Activated CD8-positive, alpha-beta memory T cell treated with anti-CD3 and anti-CD28 coated beads, Interleukin-2, amount 50 U/mL, for 48 hours (primary cell): Measurements from ENCODE around the gene NAV2.

Experiments
- DNase-seq: peaks from one replicate; pipeline ENCODE4 v3.0.0-alpha.2; 2020

NAV2 gene

GRCh38 chr11:19842505-19842904 is 129.9 kb downstream of the NAV2 start:
- DNase-seq, result no peak

- no peak for DNase-seq
These were observed 130.4 kb downstream of the NAV2 start for GRCh38 chr11:19843079-19843478.

GRCh38 chr11:19844012-19844411 is 131.4 kb downstream of the NAV2 start:
- no peak for DNase-seq

GRCh38 chr11:19844806-19845205 is 132.2 kb downstream of the NAV2 start:
- no peak for DNase-seq

GRCh38 chr11:19845626-19846025 is 133.0 kb downstream of the NAV2 start:
- no peak for DNase-seq

GRCh38 chr11:19846654-19847305 is 134.1 kb downstream of the NAV2 start:
- no peak for DNase-seq

- no peak for DNase-seq
These were observed 135.6 kb downstream of the NAV2 start for GRCh38 chr11:19848219-19848618.

GRCh38 chr11:19849107-19849789 is 136.6 kb downstream of the NAV2 start:
- no peak for DNase-seq

- no peak for DNase-seq
These were observed 137.4 kb downstream of the NAV2 start for GRCh38 chr11:19849947-19850593.

- no peak for DNase-seq
These were observed 139.7 kb downstream of the NAV2 start for GRCh38 chr11:19852288-19852687.

GRCh38 chr11:19853016-19853415 is 140.4 kb downstream of the NAV2 start:
- no peak for DNase-seq

- DNase-seq, result no peak
These were observed 141.3 kb downstream of the NAV2 start for GRCh38 chr11:19853920-19854319.

- DNase-seq, result no peak
These were observed 148.5 kb downstream of the NAV2 start for GRCh38 chr11:19861171-19861570.

- DNase-seq, result no peak
These were observed 149.5 kb downstream of the NAV2 start for GRCh38 chr11:19862091-19862490.

- no peak for DNase-seq
These were observed 151.8 kb downstream of the NAV2 start for GRCh38 chr11:19864141-19865140.

GRCh38 chr11:19866037-19866436 is 153.4 kb downstream of the NAV2 start:
- DNase-seq, result no peak

GRCh38 chr11:19866521-19866920 is 153.9 kb downstream of the NAV2 start:
- no peak for DNase-seq

- DNase-seq, result no peak
These were observed 154.4 kb downstream of the NAV2 start for GRCh38 chr11:19867064-19867463.

- no peak for DNase-seq
These were observed 155.7 kb downstream of the NAV2 start for GRCh38 chr11:19868281-19868821.

GRCh38 chr11:19868871-19869270 is 156.2 kb downstream of the NAV2 start:
- no peak for DNase-seq

GRCh38 chr11:19869466-19869865 is 156.8 kb downstream of the NAV2 start:
- DNase-seq, result no peak

GRCh38 chr11:19869946-19870589 is 157.4 kb downstream of the NAV2 start:
- no peak for DNase-seq
